Osteoblast (primary cell): Measurements from ENCODE around the gene PALLD. TPM values are rescaled to one million over a fixed set of nuclear protein-coding genes. Genes with fewer than 3 reads are reported as not detected.

Experiments used
- DNase-seq: peaks from one replicate; pipeline ENCODE4 v3.0.0; 2011; ENCODE audit warnings: low spot score, mixed read lengths; ENCODE audit not compliant: insufficient read length; ENCODE audit errors: missing footprints
- H2AFZ ChIP-seq: 2 replicates; pipeline ENCODE4 v1.6.0; 2011; ENCODE audit warnings: mild to moderate bottlenecking, low read length
- H3K27ac ChIP-seq: 2 replicates; pipeline ENCODE4 v1.5.1; 2011; ENCODE audit warnings: mild to moderate bottlenecking, low read depth, low read length, moderate library complexity
- H3K27me3 ChIP-seq: 2 replicates; pipeline ENCODE4 v1.6.0; 2012; ENCODE audit warnings: mild to moderate bottlenecking, control low read depth, inconsistent platforms, low read length, moderate library complexity; ENCODE audit not compliant: insufficient read depth
- H3K36me3 ChIP-seq: 2 replicates; pipeline ENCODE4 v1.5.1; 2011; ENCODE audit warnings: mild to moderate bottlenecking, low read length, control low read depth, moderate library complexity; ENCODE audit not compliant: insufficient read depth
- H3K4me1 ChIP-seq: 2 replicates; pipeline ENCODE4 v1.5.1; 2011; ENCODE audit warnings: mild to moderate bottlenecking, low read length, control low read depth, moderate library complexity; ENCODE audit not compliant: insufficient read depth
- H3K4me2 ChIP-seq: 2 replicates; pipeline ENCODE4 v1.6.0; 2011; ENCODE audit warnings: mild to moderate bottlenecking, low read length; ENCODE audit not compliant: insufficient read depth
- H3K4me3 ChIP-seq: fragments of 200-600 bp; sonication (generic); 3 replicates; pipeline ENCODE4 v1.5.1; 2012; ENCODE audit warnings: mild to moderate bottlenecking, low read length, inconsistent platforms; ENCODE audit not compliant: insufficient read depth
- H3K79me2 ChIP-seq: 2 replicates; pipeline ENCODE4 v1.6.0; 2012; ENCODE audit warnings: mild to moderate bottlenecking, low read length, control low read depth, inconsistent platforms; ENCODE audit not compliant: insufficient read depth
- H3K9me3 ChIP-seq: 2 replicates; pipeline ENCODE4 v1.5.1; 2011; ENCODE audit warnings: low read depth, low read length, control low read depth
- H4K20me1 ChIP-seq: 2 replicates; pipeline ENCODE4 v1.6.0; 2012; ENCODE audit warnings: mild to moderate bottlenecking, low read length, control low read depth; ENCODE audit not compliant: insufficient read depth
- total RNA-seq: library from RNA; depleted of rRNA; stranded (reverse); fragments of >200 nt; gene quantifications from 2 replicates; pipeline ENCODE4 v1.2.3, GENCODE V29; 2012
- TF ChIP-seq, protein P1 (sequence below): IDR thresholded peaks from 2 replicates; pipeline ENCODE4 v1.5.1; 2011; ENCODE audit warnings: mild to moderate bottlenecking, low read depth, low read length, moderate library complexity; ENCODE audit errors: extremely low read depth

PALLD gene
- total RNA-seq, 1 donor: 244 TPM

- H3K27ac ChIP-seq: no peak overlapping the region
- no peaks in the 10 kb centered on the region for H4K20me1 ChIP-seq
- TF ChIP-seq, protein P1, sequence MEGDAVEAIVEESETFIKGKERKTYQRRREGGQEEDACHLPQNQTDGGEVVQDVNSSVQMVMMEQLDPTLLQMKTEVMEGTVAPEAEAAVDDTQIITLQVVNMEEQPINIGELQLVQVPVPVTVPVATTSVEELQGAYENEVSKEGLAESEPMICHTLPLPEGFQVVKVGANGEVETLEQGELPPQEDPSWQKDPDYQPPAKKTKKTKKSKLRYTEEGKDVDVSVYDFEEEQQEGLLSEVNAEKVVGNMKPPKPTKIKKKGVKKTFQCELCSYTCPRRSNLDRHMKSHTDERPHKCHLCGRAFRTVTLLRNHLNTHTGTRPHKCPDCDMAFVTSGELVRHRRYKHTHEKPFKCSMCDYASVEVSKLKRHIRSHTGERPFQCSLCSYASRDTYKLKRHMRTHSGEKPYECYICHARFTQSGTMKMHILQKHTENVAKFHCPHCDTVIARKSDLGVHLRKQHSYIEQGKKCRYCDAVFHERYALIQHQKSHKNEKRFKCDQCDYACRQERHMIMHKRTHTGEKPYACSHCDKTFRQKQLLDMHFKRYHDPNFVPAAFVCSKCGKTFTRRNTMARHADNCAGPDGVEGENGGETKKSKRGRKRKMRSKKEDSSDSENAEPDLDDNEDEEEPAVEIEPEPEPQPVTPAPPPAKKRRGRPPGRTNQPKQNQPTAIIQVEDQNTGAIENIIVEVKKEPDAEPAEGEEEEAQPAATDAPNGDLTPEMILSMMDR: no peak
- no peak for DNase-seq
- no peaks in the 10 kb centered on the region for H3K9me3 ChIP-seq
- H3K4me2 ChIP-seq: no peak overlapping the region
- no peak overlapping the region for H3K4me3 ChIP-seq
- H3K27me3 ChIP-seq: no peaks in the 10 kb centered on the region
- no peak overlapping the region for H2AFZ ChIP-seq
- H3K79me2 ChIP-seq: no peaks in the 10 kb centered on the region
- H3K4me1 ChIP-seq: peaks cover 23% of the 10 kb centered on the region
- no peaks in the 10 kb centered on the region for H3K36me3 ChIP-seq
These were observed 96.5 kb downstream of the PALLD start for GRCh38 chr4:168593399-168593798.

DNA sequence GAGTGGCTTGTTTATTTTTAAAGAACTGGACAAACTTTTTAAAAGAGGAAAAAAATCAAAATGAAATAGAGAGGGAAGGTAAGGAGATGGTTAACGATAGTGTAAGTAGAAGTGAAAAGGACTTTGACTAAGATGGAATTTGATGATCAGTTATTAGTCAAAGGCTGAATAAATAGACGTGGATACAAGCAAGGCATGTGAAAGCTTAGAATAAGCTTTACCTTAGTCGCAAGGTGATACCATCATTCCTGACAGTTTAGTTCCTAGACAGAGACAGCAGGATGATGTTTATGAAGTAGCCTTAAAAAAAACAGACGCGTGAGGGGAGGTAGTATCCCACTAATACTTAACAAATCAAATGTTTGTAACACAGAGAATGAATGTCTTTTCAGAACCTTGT is 97.3 kb downstream of the PALLD start:
- no peaks in the 10 kb centered on the region for H3K79me2 ChIP-seq
- H3K27me3 ChIP-seq: no peaks in the 10 kb centered on the region
- no peak overlapping the region for H3K4me2 ChIP-seq
- no peaks in the 10 kb centered on the region for H3K36me3 ChIP-seq
- H3K4me1 ChIP-seq: peaks cover 17% of the 10 kb centered on the region
- no peaks in the 10 kb centered on the region for H4K20me1 ChIP-seq
- no peak overlapping the region for H3K27ac ChIP-seq
- TF ChIP-seq, protein P1: no peak
- H3K9me3 ChIP-seq: no peaks in the 10 kb centered on the region
- DNase-seq: no peak
- no peak overlapping the region for H3K4me3 ChIP-seq
- H2AFZ ChIP-seq: no peak overlapping the region

GRCh38 chr4:168598191-168598590 is 101.3 kb downstream of the PALLD start:
- Histone ChIP-seq H3K79me2 (no peaks in the 10 kb centered on the region), H3K4me1 (peaks cover 10% of the 10 kb centered on the region), H4K20me1 (no peaks in the 10 kb centered on the region), H3K27ac (no peak overlapping the region), H2AFZ (no peak overlapping the region), H3K36me3 (no peaks in the 10 kb centered on the region), H3K9me3 (no peaks in the 10 kb centered on the region), H3K4me2 (no peak overlapping the region), H3K4me3 (no peak overlapping the region), H3K27me3 (no peaks in the 10 kb centered on the region)
- DNase-seq: no peak
- TF ChIP-seq, protein P1: no peak

DNA sequence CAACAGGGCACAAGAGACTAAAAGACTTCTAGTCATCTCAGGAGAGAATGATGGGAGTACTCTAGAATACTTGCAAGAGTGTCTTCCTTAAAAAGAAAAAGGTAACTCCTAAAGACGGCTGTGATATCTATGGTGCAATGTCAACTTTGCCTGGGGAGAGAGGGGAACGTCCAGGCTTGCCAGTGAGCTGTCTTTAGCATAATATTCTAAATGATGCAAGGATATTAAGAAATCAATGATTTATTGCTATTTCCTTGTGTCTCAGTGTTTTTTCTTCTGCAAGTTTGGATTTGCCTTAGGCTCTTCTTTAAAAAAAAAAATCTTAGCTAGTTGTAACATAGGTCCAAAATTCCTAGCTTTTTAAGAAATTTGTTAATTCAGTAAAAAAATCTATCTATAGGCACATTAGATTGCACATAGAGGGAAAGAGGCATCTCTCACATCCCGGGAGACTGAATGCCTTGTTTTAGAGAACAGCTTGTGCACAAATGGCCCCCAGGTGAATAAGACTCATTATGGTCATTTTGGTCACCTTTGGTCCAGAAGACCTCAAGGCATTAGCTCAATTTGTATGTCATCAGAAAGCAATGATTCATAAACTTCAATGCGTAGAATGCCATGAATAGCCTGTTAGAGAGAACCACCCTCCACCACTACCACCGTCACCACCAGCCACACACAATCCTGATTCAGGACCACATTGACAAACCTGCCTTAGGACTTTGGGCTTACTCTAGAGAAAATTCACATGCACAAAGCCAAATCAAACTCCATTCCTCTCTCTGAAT is 104.1 kb downstream of the PALLD start:
- H3K4me3 ChIP-seq: no peak overlapping the region
- no peak for DNase-seq
- no peaks in the 10 kb centered on the region for H3K79me2 ChIP-seq
- TF ChIP-seq, protein P1: no peak
- H3K9me3 ChIP-seq: no peaks in the 10 kb centered on the region
- no peak overlapping the region for H3K4me2 ChIP-seq
- no peak overlapping the region for H2AFZ ChIP-seq
- H3K27ac ChIP-seq: no peak overlapping the region
- no peaks in the 10 kb centered on the region for H3K27me3 ChIP-seq
- no peaks in the 10 kb centered on the region for H4K20me1 ChIP-seq
- H3K4me1 ChIP-seq: peaks cover 25% of the 10 kb centered on the region
- H3K36me3 ChIP-seq: no peaks in the 10 kb centered on the region
